Measurements from ENCODE around the gene LRP1-AS. TPM values are rescaled to one million over a fixed set of nuclear protein-coding genes. Genes with fewer than 3 reads are reported as not detected.
"Not testable (repeated sequence)": the region's sequence is repeated elsewhere in the genome, so short reads cannot be mapped to it uniquely, and the experiment has no call there.

LRP1-AS gene
- total RNA-seq, 2 experiments from 2014 or later = not detected

GRCh38 chr12:57124261-57124877, 23.1 kb downstream of the LRP1-AS start:
- Histone ChIP-seq H3K4me3 (ENCODE audit: low read length) (no peak overlapping the region), H3K27ac (ENCODE audit: low read depth in 1 of 2, low read length in 2 of 2) (no peak overlapping the region), H3K4me1 (ENCODE audit: insufficient read depth, low read length) (peaks cover 28% of the 10 kb centered on the region), H3K36me3 (ENCODE audit: insufficient read depth, low read length) (no peaks in the 10 kb centered on the region), H3K27me3 (ENCODE audit: control insufficient read depth in 1 of 2, insufficient read depth in 2 of 2, low read length in 2 of 2) (no peaks in the 10 kb centered on the region), H3K9me3 (ENCODE audit: control insufficient read depth in 1 of 2, insufficient read depth in 1 of 2, low read length in 2 of 2) (no peaks in the 10 kb centered on the region)
- POLR2A ChIA-PET = interaction anchor here (1.0 to 1.9 kb wide), 3 partner anchors 12 to 59 kb away, joined by 3 to 11 read pairs (median 6); partner anchors contain the start of gene STAT6
- CTCF ChIA-PET = interaction anchor here (0.6 to 7.8 kb wide), 24 partner anchors 9 to 496 kb away, joined by 3 to 63 read pairs (median 4); partner anchors contain the start of gene STAT6
- ATAC-seq (ENCODE audit: poor library complexity) (peak; percentile 73), DNase-seq (peak; percentile 56 to 89 (median 70))
- Mint-ChIP-seq H3K4me1 (ENCODE audit: low read depth) (peaks cover 13% of the 10 kb centered on the region), H3K4me3 (peak overlapping the region; percentile 4), H3K9me3 (no peaks in the 10 kb centered on the region), H3K36me3 (ENCODE audit: low read depth) (no peaks in the 10 kb centered on the region), H3K27me3 (no peaks in the 10 kb centered on the region), H3K27ac (no peak overlapping the region)
- TF ChIP-seq CTCF (IDR thresholded peaks at IDR 0.05) = peak; percentile 98
- intact Hi-C loops (cut with DNase I, micrococcal nuclease) = loop anchor here (1.0 to 2.0 kb wide), 3 partner anchors 48 to 59 kb away; no protein-coding TSS in a partner anchor

- DNase-seq = no peak
- peaks cover 13% of the 10 kb centered on the region for H3K4me1 Mint-ChIP-seq (ENCODE audit: low read depth)
- no peak overlapping the region for H3K27ac Mint-ChIP-seq
- no peaks in the 10 kb centered on the region for H3K27me3 ChIP-seq (ENCODE audit: control insufficient read depth in 1 of 2, insufficient read depth in 2 of 2, low read length in 2 of 2)
- H3K36me3 ChIP-seq (ENCODE audit: insufficient read depth, low read length) = no peaks in the 10 kb centered on the region
- no peaks in the 10 kb centered on the region for H3K27me3 Mint-ChIP-seq
- no peaks in the 10 kb centered on the region for H3K36me3 Mint-ChIP-seq (ENCODE audit: low read depth)
- no peak overlapping the region for H3K4me3 Mint-ChIP-seq
- H3K4me3 ChIP-seq (ENCODE audit: low read length) = no peak overlapping the region
- no peaks in the 10 kb centered on the region for H3K9me3 Mint-ChIP-seq
- ATAC-seq (ENCODE audit: poor library complexity) = no peak
- ChIA-PET POLR2A (interaction anchor here (1.0 to 1.9 kb wide), 3 partner anchors 12 to 59 kb away, joined by 3 to 11 read pairs (median 6); partner anchors contain the start of gene STAT6), CTCF (interaction anchor here (0.8 to 7.8 kb wide), 19 partner anchors 8 to 496 kb away, joined by 3 to 63 read pairs (median 7); partner anchors contain the start of gene STAT6)
- TF ChIP-seq CTCF (IDR thresholded peaks at IDR 0.05) = no peak
- peaks cover 24% of the 10 kb centered on the region for H3K4me1 ChIP-seq (ENCODE audit: insufficient read depth, low read length)
- intact Hi-C loops (cut with DNase I, micrococcal nuclease) = loop anchor here (1.0 to 2.0 kb wide), 3 partner anchors 49 to 59 kb away; no protein-coding TSS in a partner anchor
- H3K27ac ChIP-seq (ENCODE audit: low read depth in 1 of 2, low read length in 2 of 2) = no peak overlapping the region
- no peaks in the 10 kb centered on the region for H3K9me3 ChIP-seq (ENCODE audit: control insufficient read depth in 1 of 2, insufficient read depth in 1 of 2, low read length in 2 of 2)
Observed at GRCh38 chr12:57123813-57124212, 23.6 kb downstream of the LRP1-AS start.

- ATAC-seq (ENCODE audit: poor library complexity); H3K4me1 ChIP-seq (ENCODE audit: insufficient read depth, low read length); H3K4me3 ChIP-seq (ENCODE audit: low read length); H3K9me3 ChIP-seq (ENCODE audit: control insufficient read depth in 1 of 2, insufficient read depth in 1 of 2, low read length in 2 of 2); H3K27me3 Mint-ChIP-seq; H3K4me3 Mint-ChIP-seq; H3K36me3 Mint-ChIP-seq (ENCODE audit: low read depth); H3K36me3 ChIP-seq (ENCODE audit: insufficient read depth, low read length); H3K4me1 Mint-ChIP-seq (ENCODE audit: low read depth); intact Hi-C loops (cut with DNase I, micrococcal nuclease); DNase-seq; H3K27ac Mint-ChIP-seq; H3K27ac ChIP-seq (ENCODE audit: low read depth in 1 of 2, low read length in 2 of 2); H3K9me3 Mint-ChIP-seq; H3K27me3 ChIP-seq (ENCODE audit: control insufficient read depth in 1 of 2, insufficient read depth in 2 of 2, low read length in 2 of 2): not testable (repeated sequence)
- POLR2A ChIA-PET = interaction anchor here (1.2 kb wide), 1 partner anchor 9 kb away, joined by 4 read pairs; no protein-coding TSS in a partner anchor
- CTCF ChIA-PET = interaction anchor here (1.6 kb wide), 1 partner anchor 8 kb away, joined by 6 read pairs; no protein-coding TSS in a partner anchor
Observed at GRCh38 chr12:57120718-57121117, 26.7 kb downstream of the LRP1-AS start.
